ENCODE measurements around the gene KCNQ4. TPM values are rescaled to one million over a fixed set of nuclear protein-coding genes. Genes with fewer than 3 reads are reported as not detected.

The KCNQ4 gene
- total and polyA plus RNA-seq, 2 experiments from 2014 or later, result 1.3 to 3.0 TPM

DNA sequence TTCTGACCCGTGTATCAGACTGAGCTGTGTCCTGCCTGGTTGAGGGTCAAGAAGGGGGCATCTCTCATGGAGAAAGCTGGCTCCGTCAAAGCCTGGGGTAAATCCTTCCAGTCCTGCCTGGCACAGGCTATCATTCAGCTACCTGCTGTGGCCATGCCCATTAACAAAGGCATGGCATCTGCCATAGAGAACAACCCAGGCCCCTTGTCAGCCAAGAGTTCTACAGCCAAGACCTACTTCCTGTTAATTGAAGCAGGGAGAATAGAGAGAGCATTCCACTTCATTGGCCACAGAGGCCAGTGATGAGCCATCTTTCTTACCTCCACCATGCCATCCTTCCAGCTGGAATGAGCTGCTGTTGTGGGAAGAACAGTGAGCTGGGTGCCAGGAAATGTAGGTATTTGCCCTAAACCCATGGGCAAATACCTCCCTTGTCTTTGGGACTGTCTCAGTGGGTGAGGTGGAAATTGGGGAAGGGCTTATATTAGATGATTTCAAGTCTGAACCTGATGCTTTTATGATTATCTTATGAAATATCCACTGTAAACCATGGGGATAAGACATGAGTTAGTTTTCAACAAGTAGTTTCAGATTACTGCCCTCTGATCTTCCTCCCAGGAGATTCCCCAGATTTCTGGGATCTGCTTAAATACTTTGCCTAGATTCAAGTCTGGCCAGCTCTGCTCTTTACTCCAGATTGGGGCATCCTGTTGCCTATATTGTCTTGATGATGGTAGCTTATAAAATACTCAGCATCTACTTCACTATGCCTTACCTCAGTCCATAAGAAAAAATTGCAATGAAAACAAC, 11.2 kb upstream of the KCNQ4 start:
- Histone ChIP-seq H3K4me3 (no peak overlapping the region), H3K4me1 (ENCODE audit: insufficient read depth) (peaks cover 21% of the 10 kb centered on the region), H2AFZ (no peak overlapping the region), H3K27ac (ENCODE audit: low read depth) (no peak overlapping the region), H3K36me3 (ENCODE audit: insufficient read depth) (peaks cover 6% of the 10 kb centered on the region), H3K9me2 (ENCODE audit: insufficient read depth) (no peaks in the 10 kb centered on the region), H3F3A (replicated peaks; ENCODE audit: low read depth) (peaks cover 13% of the 10 kb centered on the region), H3K4me2 (no peak overlapping the region), H3K27me3 (ENCODE audit: insufficient read depth) (no peaks in the 10 kb centered on the region), H4K20me1 (replicated peaks; ENCODE audit: insufficient read depth) (no peaks in the 10 kb centered on the region; the same call in 1 of the 2 replicates), H3K79me2 (replicated peaks; ENCODE audit: insufficient read depth) (no peaks in the 10 kb centered on the region)
- Mint-ChIP-seq H3K4me1 (peaks cover 53% of the 10 kb centered on the region), H3K4me3 (no peak overlapping the region), H3K36me3 (ENCODE audit: low read depth) (peaks cover 71% of the 10 kb centered on the region), H3K27me3 (ENCODE audit: insufficient read depth, low read depth, poor library complexity) (peaks cover 8% of the 10 kb centered on the region), H3K9me3 (peaks cover 12% of the 10 kb centered on the region), H3K27ac (no peak overlapping the region)
- DNase-seq (ENCODE audit: low spot score), result no peak
- no peak for TF ChIP-seq EZH2 (IDR thresholded peaks at IDR 0.05; ENCODE audit: low read depth, unreplicated experiment)
- no peak for TF ChIP-seq POLR2AphosphoS5 (IDR thresholded peaks at IDR 0.05; ENCODE audit: low read depth)
- no peak for TF ChIP-seq CREB1 (CRISPR knock-in tag; IDR thresholded peaks at IDR 0.05; ENCODE audit: low read depth)
- no peak for TF ChIP-seq JUNB (IDR thresholded peaks at IDR 0.05; ENCODE audit: unreplicated experiment)
- TF ChIP-seq, protein P1, sequence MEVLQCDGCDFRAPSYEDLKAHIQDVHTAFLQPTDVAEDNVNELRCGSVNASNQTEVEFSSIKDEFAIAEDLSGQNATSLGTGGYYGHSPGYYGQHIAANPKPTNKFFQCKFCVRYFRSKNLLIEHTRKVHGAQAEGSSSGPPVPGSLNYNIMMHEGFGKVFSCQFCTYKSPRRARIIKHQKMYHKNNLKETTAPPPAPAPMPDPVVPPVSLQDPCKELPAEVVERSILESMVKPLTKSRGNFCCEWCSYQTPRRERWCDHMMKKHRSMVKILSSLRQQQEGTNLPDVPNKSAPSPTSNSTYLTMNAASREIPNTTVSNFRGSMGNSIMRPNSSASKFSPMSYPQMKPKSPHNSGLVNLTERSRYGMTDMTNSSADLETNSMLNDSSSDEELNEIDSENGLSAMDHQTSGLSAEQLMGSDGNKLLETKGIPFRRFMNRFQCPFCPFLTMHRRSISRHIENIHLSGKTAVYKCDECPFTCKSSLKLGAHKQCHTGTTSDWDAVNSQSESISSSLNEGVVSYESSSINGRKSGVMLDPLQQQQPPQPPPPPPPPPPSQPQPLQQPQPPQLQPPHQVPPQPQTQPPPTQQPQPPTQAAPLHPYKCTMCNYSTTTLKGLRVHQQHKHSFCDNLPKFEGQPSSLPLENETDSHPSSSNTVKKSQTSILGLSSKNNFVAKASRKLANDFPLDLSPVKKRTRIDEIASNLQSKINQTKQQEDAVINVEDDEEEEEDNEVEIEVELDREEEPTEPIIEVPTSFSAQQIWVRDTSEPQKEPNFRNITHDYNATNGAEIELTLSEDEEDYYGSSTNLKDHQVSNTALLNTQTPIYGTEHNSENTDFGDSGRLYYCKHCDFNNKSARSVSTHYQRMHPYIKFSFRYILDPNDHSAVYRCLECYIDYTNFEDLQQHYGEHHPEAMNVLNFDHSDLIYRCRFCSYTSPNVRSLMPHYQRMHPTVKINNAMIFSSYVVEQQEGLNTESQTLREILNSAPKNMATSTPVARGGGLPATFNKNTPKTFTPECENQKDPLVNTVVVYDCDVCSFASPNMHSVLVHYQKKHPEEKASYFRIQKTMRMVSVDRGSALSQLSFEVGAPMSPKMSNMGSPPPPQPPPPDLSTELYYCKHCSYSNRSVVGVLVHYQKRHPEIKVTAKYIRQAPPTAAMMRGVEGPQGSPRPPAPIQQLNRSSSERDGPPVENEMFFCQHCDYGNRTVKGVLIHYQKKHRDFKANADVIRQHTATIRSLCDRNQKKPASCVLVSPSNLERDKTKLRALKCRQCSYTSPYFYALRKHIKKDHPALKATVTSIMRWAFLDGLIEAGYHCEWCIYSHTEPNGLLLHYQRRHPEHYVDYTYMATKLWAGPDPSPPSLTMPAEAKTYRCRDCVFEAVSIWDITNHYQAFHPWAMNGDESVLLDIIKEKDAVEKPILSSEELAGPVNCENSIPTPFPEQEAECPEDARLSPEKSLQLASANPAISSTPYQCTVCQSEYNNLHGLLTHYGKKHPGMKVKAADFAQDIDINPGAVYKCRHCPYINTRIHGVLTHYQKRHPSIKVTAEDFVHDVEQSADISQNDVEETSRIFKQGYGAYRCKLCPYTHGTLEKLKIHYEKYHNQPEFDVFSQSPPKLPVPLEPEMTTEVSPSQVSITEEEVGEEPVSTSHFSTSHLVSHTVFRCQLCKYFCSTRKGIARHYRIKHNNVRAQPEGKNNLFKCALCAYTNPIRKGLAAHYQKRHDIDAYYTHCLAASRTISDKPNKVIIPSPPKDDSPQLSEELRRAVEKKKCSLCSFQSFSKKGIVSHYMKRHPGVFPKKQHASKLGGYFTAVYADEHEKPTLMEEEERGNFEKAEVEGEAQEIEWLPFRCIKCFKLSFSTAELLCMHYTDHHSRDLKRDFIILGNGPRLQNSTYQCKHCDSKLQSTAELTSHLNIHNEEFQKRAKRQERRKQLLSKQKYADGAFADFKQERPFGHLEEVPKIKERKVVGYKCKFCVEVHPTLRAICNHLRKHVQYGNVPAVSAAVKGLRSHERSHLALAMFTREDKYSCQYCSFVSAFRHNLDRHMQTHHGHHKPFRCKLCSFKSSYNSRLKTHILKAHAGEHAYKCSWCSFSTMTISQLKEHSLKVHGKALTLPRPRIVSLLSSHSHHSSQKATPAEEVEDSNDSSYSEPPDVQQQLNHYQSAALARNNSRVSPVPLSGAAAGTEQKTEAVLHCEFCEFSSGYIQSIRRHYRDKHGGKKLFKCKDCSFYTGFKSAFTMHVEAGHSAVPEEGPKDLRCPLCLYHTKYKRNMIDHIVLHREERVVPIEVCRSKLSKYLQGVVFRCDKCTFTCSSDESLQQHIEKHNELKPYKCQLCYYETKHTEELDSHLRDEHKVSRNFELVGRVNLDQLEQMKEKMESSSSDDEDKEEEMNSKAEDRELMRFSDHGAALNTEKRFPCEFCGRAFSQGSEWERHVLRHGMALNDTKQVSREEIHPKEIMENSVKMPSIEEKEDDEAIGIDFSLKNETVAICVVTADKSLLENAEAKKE (CRISPR knock-in tag; IDR thresholded peaks at IDR 0.05), result no peak
- TF ChIP-seq, protein P2, sequence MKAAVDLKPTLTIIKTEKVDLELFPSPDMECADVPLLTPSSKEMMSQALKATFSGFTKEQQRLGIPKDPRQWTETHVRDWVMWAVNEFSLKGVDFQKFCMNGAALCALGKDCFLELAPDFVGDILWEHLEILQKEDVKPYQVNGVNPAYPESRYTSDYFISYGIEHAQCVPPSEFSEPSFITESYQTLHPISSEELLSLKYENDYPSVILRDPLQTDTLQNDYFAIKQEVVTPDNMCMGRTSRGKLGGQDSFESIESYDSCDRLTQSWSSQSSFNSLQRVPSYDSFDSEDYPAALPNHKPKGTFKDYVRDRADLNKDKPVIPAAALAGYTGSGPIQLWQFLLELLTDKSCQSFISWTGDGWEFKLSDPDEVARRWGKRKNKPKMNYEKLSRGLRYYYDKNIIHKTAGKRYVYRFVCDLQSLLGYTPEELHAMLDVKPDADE (IDR thresholded peaks at IDR 0.05), result no peak
- no peak for TF ChIP-seq NANOG (IDR thresholded peaks at IDR 0.05; ENCODE audit: borderline replicate concordance)
- TF ChIP-seq, protein P3, sequence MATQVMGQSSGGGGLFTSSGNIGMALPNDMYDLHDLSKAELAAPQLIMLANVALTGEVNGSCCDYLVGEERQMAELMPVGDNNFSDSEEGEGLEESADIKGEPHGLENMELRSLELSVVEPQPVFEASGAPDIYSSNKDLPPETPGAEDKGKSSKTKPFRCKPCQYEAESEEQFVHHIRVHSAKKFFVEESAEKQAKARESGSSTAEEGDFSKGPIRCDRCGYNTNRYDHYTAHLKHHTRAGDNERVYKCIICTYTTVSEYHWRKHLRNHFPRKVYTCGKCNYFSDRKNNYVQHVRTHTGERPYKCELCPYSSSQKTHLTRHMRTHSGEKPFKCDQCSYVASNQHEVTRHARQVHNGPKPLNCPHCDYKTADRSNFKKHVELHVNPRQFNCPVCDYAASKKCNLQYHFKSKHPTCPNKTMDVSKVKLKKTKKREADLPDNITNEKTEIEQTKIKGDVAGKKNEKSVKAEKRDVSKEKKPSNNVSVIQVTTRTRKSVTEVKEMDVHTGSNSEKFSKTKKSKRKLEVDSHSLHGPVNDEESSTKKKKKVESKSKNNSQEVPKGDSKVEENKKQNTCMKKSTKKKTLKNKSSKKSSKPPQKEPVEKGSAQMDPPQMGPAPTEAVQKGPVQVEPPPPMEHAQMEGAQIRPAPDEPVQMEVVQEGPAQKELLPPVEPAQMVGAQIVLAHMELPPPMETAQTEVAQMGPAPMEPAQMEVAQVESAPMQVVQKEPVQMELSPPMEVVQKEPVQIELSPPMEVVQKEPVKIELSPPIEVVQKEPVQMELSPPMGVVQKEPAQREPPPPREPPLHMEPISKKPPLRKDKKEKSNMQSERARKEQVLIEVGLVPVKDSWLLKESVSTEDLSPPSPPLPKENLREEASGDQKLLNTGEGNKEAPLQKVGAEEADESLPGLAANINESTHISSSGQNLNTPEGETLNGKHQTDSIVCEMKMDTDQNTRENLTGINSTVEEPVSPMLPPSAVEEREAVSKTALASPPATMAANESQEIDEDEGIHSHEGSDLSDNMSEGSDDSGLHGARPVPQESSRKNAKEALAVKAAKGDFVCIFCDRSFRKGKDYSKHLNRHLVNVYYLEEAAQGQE (IDR thresholded peaks at IDR 0.05; ENCODE audit: unreplicated experiment), result no peak
- TF ChIP-seq, protein P4, sequence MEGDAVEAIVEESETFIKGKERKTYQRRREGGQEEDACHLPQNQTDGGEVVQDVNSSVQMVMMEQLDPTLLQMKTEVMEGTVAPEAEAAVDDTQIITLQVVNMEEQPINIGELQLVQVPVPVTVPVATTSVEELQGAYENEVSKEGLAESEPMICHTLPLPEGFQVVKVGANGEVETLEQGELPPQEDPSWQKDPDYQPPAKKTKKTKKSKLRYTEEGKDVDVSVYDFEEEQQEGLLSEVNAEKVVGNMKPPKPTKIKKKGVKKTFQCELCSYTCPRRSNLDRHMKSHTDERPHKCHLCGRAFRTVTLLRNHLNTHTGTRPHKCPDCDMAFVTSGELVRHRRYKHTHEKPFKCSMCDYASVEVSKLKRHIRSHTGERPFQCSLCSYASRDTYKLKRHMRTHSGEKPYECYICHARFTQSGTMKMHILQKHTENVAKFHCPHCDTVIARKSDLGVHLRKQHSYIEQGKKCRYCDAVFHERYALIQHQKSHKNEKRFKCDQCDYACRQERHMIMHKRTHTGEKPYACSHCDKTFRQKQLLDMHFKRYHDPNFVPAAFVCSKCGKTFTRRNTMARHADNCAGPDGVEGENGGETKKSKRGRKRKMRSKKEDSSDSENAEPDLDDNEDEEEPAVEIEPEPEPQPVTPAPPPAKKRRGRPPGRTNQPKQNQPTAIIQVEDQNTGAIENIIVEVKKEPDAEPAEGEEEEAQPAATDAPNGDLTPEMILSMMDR (conservative IDR thresholded peaks at IDR 0.05; ENCODE audit: low read depth in 2 of 2), result no peak
- TF ChIP-seq ZNF331 (CRISPR knock-in tag; IDR thresholded peaks at IDR 0.05; ENCODE audit: low read depth), result no peak
- no peak for TF ChIP-seq EZH2phosphoT487 (IDR thresholded peaks at IDR 0.05; ENCODE audit: unreplicated experiment)
- TF ChIP-seq ZNF114 (CRISPR knock-in tag; IDR thresholded peaks at IDR 0.05), result no peak
- TF ChIP-seq STAT1 (IDR thresholded peaks at IDR 0.05; ENCODE audit: unreplicated experiment), result no peak
- no peak for ATAC-seq

Measured in GM23338 (cell line).